Transverse colon (tissue), 4 donors: ENCODE data around the gene CALR. TPM values are rescaled to one million over a fixed set of nuclear protein-coding genes. Genes with fewer than 3 reads are reported as not detected.
"Not testable (repeated sequence)": the region's sequence is repeated elsewhere in the genome, so short reads cannot be mapped to it uniquely, and the experiment has no call there.

ENCODE experiments used
- DNase-seq: peaks from one replicate; pipeline ENCODE4 v3.0.0-alpha.2; 2019
- H3K27ac ChIP-seq, 4 donors: fragments of 200-600 bp; sonication (generic); 2 replicates each; pipeline ENCODE4 v1.5.1; 2016 to 2018; ENCODE audit warnings: inconsistent platforms in 4 of 4
- H3K27me3 ChIP-seq: fragments of 200-600 bp; sonication (generic); 2 replicates; pipeline ENCODE4 v1.5.1; 2017; ENCODE audit warnings: inconsistent platforms
- H3K36me3 ChIP-seq, 4 donors: fragments of 200-600 bp; sonication (generic); 2 replicates each; pipeline ENCODE4 v1.5.1; 2017 to 2019; ENCODE audit warnings: inconsistent platforms in 4 of 4
- H3K4me1 ChIP-seq, 4 donors: fragments of 200-600 bp; sonication (generic); 2 replicates each; pipeline ENCODE4 v1.5.1; 2017 to 2020; ENCODE audit warnings: inconsistent platforms in 4 of 4
- H3K4me3 ChIP-seq, 4 donors: fragments of 200-600 bp; sonication (generic); 1 replicate in 1 of 4; 2 replicates in 3 of 4; pipeline versions ENCODE4 v1.5.1 to v1.6.1; 2017 to 2019; ENCODE audit warnings: inconsistent platforms in 4 of 4
- H3K9me3 ChIP-seq, 2 donors: fragments of 200-600 bp; sonication (generic); 2 replicates each; pipeline ENCODE4 v1.5.1; 2017 to 2019; ENCODE audit warnings: inconsistent platforms in 2 of 2
- EP300 ChIP-seq: sonication (generic); formaldehyde crosslinking; IDR thresholded peaks from one replicate; pipeline ENCODE4 v1.6.1; 2017; ENCODE audit warnings: antibody characterized with exemption, low read depth
- POLR2A ChIP-seq: fragments of 450-650 bp; IDR thresholded peaks from one replicate; pipeline ENCODE4 v1.6.1; 2016; ENCODE audit warnings: antibody characterized with exemption, mild to moderate bottlenecking, moderate library complexity
- POLR2AphosphoS5 ChIP-seq, 3 donors: sonication (generic); formaldehyde crosslinking; IDR thresholded peaks; one replicate each; pipeline ENCODE4 v1.6.1; 2016; ENCODE audit warnings: antibody characterized with exemption in 3 of 3
- WGBS, 2 donors: methylation state at CpG; one replicate each; pipeline ENCODE4 v1.1.5; 2018; ENCODE audit warnings: low coverage in 1 of 2; 5-methylcytosine and 5-hydroxymethylcytosine counted together
- in situ Hi-C, 4 donors: fragments of 200-750 bp; cut with MboI; loops; one replicate each; pipeline versions ENCODE4 v1.15.0 to v1.15.1; 2017; ENCODE audit warnings: low sequenced_read_pairs in 3 of 4, low pct_ligation_motif_present in 1 of 4, low pct_unique_long_range_greater_than_20kb in 1 of 4
- intact Hi-C: fragments of 100-400 bp; cut with DNase I; formaldehyde crosslinking; loops from one replicate; pipeline ENCODE4 v1.15.1; 2023; ENCODE audit warnings: low total_unique reads
- total RNA-seq, 4 donors: library from RNA; depleted of rRNA; stranded (reverse); fragments of >200 nt; gene quantifications; one replicate each; pipeline ENCODE4 v1.1.0, GENCODE V29; 2016
- TF ChIP-seq, protein P1 (sequence below), 5 experiments: fragments of 200-600 bp in 3 of 5; fragments of 450-650 bp in 2 of 5; sonication (generic) in 3 of 5; IDR thresholded peaks; 1 replicate in 2 of 5; 2 replicates in 3 of 5; pipeline ENCODE4 v1.5.1; 2016 to 2017; ENCODE audit warnings: antibody characterized with exemption in 5 of 5, inconsistent platforms in 3 of 5, mild to moderate bottlenecking in 2 of 5, moderate library complexity in 1 of 5

The CALR gene
- total RNA-seq, 4 donors from 2014 or later: 181 to 444 (median 317) TPM

DNA sequence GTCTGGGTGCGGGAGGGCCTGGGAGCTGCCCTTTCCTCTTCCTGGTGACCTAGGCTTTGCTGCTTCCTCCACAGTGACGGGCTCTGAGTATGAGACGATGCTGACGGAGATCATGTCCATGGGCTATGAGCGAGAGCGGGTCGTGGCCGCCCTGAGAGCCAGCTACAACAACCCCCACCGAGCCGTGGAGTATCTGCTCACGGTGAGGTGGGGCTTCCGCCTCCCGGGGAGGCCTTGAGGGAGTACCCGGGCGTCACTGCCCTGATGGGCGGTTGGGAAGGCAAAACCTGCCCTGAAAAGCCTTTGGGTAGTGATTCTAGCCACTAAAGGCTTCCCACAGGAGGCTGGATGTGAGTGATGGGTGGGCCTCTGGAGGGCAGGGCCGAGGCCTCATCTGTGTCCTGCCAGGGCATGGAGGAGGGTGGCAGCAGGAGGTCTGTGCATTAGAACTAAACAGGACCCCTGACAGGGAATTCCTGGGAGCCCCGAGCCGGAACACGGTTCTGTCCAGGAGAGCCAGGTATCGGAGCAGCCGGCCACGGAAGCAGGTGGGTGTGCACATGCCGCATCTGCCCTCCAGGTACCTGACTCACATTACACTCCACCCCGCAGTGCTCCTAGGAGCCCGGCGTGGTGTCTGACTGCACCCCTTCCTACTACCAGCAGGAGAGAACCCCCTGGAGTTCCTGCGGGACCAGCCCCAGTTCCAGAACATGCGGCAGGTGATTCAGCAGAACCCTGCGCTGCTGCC lies 10.4 kb downstream of the CALR start:
- in situ Hi-C loops: no loop called here
- Histone ChIP-seq H3K27ac (no peak overlapping the region), H3K9me3 (no peaks in the 10 kb centered on the region), H3K36me3 (peaks cover 0 to 37% (median 17%) of the 10 kb centered on the region in 4 donors), H3K27me3 (no peaks in the 10 kb centered on the region), H3K4me3 (no peak overlapping the region), H3K4me1 (peaks cover 7 to 39% (median 16%) of the 10 kb centered on the region in 4 donors)
- DNase-seq: no peak
- intact Hi-C loops: loop anchor here (10.0 kb wide), 1 partner anchor 64 kb away; the partner anchor contains the start of genes DNASE2 and KLF1
- WGBS, 2 donors: 96% methylated on average over 30 of the region's 30 CpGs; no CpG with 5 or more reads in 1 of the 2 donors
- no peak for TF ChIP-seq EP300
- TF ChIP-seq POLR2AphosphoS5 (IDR thresholded peaks at IDR 0.05): no peak
- no peak for TF ChIP-seq POLR2A
- TF ChIP-seq, protein P1, sequence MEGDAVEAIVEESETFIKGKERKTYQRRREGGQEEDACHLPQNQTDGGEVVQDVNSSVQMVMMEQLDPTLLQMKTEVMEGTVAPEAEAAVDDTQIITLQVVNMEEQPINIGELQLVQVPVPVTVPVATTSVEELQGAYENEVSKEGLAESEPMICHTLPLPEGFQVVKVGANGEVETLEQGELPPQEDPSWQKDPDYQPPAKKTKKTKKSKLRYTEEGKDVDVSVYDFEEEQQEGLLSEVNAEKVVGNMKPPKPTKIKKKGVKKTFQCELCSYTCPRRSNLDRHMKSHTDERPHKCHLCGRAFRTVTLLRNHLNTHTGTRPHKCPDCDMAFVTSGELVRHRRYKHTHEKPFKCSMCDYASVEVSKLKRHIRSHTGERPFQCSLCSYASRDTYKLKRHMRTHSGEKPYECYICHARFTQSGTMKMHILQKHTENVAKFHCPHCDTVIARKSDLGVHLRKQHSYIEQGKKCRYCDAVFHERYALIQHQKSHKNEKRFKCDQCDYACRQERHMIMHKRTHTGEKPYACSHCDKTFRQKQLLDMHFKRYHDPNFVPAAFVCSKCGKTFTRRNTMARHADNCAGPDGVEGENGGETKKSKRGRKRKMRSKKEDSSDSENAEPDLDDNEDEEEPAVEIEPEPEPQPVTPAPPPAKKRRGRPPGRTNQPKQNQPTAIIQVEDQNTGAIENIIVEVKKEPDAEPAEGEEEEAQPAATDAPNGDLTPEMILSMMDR (IDR thresholded peaks at IDR 0.05): no peak

DNA sequence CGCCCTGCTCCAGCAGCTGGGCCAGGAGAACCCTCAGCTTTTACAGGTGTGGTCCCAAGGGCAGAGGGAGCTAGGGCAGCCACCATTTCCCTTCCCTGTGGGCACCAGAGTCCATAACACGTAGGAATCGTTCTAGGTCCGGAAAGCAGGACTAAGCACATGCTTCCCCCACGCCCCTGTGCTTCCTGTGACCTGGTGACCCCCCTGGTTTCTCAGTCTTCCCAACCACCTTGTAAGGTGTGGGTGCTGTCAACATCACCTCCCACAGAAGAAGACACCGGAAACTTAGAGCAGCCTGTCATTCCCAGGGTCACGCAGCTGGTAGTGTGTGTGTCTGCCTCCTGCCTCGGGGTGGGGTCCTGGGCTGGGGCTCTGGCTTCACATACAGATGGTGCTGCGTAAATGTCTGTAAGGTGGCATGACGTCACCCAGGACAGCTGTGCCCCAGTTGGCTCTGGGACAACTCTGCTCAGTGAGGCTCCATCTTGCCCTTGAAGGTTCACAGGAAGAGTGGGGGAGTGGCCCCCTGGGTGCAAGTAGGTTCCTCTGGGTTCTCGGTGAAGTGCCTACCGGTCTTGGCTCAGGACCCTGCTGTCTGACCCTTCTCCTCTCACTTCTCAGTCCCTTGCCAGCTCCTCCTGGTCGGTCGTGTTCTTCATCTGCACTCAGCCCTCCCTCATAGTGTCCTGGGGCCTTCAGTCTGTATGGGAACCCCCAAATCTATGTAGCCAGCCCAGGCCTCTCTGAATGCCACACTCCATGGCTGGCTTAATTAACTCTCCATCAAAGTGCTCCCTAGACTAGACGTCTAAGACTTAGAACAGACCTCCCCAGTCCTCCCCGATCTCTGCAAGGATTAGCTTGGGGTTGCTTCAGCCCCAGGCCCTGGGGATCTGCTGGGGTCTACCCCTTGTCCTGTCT lies 11.2 kb downstream of the CALR start:
- no peaks in the 10 kb centered on the region for H3K27me3 ChIP-seq
- peaks cover 10 to 44% (median 21%) of the 10 kb centered on the region in 4 donors for H3K4me1 ChIP-seq
- intact Hi-C loops (loop anchor here (10.0 kb wide), 1 partner anchor 65 kb away; the partner anchor contains the start of genes DNASE2 and KLF1), in situ Hi-C loops (loop anchor here in 1 of 4 donors (25.0 kb wide), 1 partner anchor 313 kb away; no protein-coding TSS in a partner anchor)
- no peak for DNase-seq
- TF ChIP-seq EP300 (no peak), POLR2A (no peak), POLR2AphosphoS5 (IDR thresholded peaks at IDR 0.05) (no peak)
- H3K9me3 ChIP-seq: no peaks in the 10 kb centered on the region
- peaks cover 0 to 34% (median 14%) of the 10 kb centered on the region in 4 donors for H3K36me3 ChIP-seq
- no peak overlapping the region for H3K4me3 ChIP-seq
- no peak overlapping the region for H3K27ac ChIP-seq
- WGBS, 2 donors: 70 to 88% methylated on average over 2 to 12 of the region's 16 CpGs

DNA sequence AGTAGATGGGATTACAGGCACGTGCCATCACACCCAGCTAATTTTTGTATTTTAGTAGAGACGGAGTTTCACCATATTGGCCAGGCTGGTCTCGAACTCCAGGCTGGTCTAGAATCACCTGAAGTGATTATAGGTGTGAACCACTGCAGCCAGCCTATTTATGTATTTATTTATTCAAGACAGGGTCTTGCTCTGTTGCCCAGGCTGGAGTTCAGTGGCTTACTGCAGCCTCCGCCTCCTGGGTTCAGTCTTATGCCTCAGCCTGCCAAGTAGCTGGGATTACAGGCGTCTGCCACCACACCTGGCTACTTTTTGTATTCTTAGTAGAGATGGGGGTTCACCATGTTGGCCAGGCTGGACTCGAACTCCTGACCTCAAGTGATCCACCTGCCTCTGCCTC lies 13.6 kb downstream of the CALR start:
- Histone ChIP-seq H3K27ac (peak overlapping the region in 1 of 4 donors; percentile 56), H3K4me1 (peaks cover 3 to 48% (median 30%) of the 10 kb centered on the region in 4 donors), H3K36me3 (peaks cover 0 to 34% (median 14%) of the 10 kb centered on the region in 4 donors)
- H3K4me3 ChIP-seq, H3K9me3 ChIP-seq, H3K27me3 ChIP-seq, intact Hi-C loops, DNase-seq: not testable (repeated sequence)
- in situ Hi-C loops: loop anchor here in 1 of 4 donors (25.0 kb wide), 1 partner anchor 310 kb away; no protein-coding TSS in a partner anchor
- WGBS, 2 donors: 86 to 90% methylated on average over 2 to 6 of the region's 6 CpGs

DNA sequence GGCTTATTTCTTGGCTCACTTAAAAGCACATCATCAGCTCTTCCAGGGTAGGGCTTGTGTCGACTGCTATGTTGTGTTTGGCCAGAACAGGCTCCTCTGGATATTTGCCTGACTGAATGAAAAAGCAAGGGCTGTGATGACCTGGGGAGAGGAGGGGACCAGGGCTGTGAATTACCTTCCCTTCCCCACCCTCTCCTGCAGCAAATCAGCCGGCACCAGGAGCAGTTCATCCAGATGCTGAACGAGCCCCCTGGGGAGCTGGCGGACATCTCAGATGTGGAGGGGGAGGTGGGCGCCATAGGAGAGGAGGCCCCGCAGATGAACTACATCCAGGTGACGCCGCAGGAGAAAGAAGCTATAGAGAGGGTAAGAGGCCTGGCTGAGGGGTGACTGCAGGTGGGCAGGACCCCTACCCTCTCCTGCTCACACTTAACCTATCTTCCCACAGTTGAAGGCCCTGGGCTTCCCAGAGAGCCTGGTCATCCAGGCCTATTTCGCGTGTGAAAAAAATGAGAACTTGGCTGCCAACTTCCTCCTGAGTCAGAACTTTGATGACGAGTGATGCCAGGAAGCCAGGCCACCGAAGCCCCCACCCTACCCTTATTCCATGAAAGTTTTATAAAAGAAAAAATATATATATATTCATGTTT lies 14.2 kb downstream of the CALR start:
- 53 to 68% methylated on average over 4 to 12 of the region's 12 CpGs for whole genome bisulfite sequencing, 2 donors
- Histone ChIP-seq H3K9me3 (no peaks in the 10 kb centered on the region), H3K27ac (peak overlapping the region in 3 of 4 donors; percentile 48 to 88 (median 56)), H3K36me3 (peaks cover 0 to 34% (median 14%) of the 10 kb centered on the region in 4 donors), H3K4me3 (no peak overlapping the region), H3K4me1 (peaks cover 0 to 46% (median 29%) of the 10 kb centered on the region in 4 donors), H3K27me3 (no peaks in the 10 kb centered on the region)
- no peak for TF ChIP-seq EP300
- TF ChIP-seq, protein P1 (IDR thresholded peaks at IDR 0.05): no peak
- TF ChIP-seq POLR2AphosphoS5 (IDR thresholded peaks at IDR 0.05): no peak
- TF ChIP-seq POLR2A: no peak
- intact Hi-C loops: no loop called here
- no peak for DNase-seq
- in situ Hi-C loops: loop anchor here in 1 of 4 donors (25.0 kb wide), 1 partner anchor 310 kb away; no protein-coding TSS in a partner anchor
